ENCODE measurements around the gene DNAJA3.

DNA sequence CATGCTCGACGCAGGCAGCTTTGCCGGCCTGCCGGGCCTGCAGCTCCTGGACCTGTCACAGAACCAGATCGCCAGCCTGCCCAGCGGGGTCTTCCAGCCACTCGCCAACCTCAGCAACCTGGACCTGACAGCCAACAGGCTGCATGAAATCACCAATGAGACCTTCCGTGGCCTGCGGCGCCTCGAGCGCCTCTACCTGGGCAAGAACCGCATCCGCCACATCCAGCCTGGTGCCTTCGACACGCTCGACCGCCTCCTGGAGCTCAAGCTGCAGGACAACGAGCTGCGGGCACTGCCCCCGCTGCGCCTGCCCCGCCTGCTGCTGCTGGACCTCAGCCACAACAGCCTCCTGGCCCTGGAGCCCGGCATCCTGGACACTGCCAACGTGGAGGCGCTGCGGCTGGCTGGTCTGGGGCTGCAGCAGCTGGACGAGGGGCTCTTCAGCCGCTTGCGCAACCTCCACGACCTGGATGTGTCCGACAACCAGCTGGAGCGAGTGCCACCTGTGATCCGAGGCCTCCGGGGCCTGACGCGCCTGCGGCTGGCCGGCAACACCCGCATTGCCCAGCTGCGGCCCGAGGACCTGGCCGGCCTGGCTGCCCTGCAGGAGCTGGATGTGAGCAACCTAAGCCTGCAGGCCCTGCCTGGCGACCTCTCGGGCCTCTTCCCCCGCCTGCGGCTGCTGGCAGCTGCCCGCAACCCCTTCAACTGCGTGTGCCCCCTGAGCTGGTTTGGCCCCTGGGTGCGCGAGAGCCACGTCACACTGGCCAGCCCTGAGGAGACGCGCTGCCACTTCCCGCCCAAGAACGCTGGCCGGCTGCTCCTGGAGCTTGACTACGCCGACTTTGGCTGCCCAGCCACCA lies 44.4 kb upstream of the DNAJA3 start:
- TF ChIP-seq, protein P1, sequence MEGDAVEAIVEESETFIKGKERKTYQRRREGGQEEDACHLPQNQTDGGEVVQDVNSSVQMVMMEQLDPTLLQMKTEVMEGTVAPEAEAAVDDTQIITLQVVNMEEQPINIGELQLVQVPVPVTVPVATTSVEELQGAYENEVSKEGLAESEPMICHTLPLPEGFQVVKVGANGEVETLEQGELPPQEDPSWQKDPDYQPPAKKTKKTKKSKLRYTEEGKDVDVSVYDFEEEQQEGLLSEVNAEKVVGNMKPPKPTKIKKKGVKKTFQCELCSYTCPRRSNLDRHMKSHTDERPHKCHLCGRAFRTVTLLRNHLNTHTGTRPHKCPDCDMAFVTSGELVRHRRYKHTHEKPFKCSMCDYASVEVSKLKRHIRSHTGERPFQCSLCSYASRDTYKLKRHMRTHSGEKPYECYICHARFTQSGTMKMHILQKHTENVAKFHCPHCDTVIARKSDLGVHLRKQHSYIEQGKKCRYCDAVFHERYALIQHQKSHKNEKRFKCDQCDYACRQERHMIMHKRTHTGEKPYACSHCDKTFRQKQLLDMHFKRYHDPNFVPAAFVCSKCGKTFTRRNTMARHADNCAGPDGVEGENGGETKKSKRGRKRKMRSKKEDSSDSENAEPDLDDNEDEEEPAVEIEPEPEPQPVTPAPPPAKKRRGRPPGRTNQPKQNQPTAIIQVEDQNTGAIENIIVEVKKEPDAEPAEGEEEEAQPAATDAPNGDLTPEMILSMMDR (IDR thresholded peaks at IDR 0.05) = no peak
- no peak for TF ChIP-seq EP300 (IDR thresholded peaks at IDR 0.05)

All from suprapubic skin (tissue), 3 donors.